Measurements from ENCODE around the gene GPC1. TPM values are rescaled to one million over a fixed set of nuclear protein-coding genes. Genes with fewer than 3 reads are reported as not detected.

The GPC1 gene
- total RNA-seq, 4 donors from 2014 or later, result 34.1 to 80.4 (median 53.3) TPM

- TF ChIP-seq CTCF (IDR thresholded peaks at IDR 0.05; ENCODE audit: low read depth), result no peak
Measured at GRCh38 chr2:240399419-240400324, 35.8 kb upstream of the GPC1 start.

GRCh38 chr2:240400371-240401161, 34.9 kb upstream of the GPC1 start:
- TF ChIP-seq CTCF (IDR thresholded peaks at IDR 0.05; ENCODE audit: low read depth), result no peak

GRCh38 chr2:240401308-240401707, 34.2 kb upstream of the GPC1 start:
- no peak for TF ChIP-seq CTCF (IDR thresholded peaks at IDR 0.05; ENCODE audit: low read depth)

- no peak for TF ChIP-seq CTCF (IDR thresholded peaks at IDR 0.05; ENCODE audit: low read depth)
Measured at GRCh38 chr2:240401781-240402551, 33.5 kb upstream of the GPC1 start.

GRCh38 chr2:240402566-240403272, 32.7 kb upstream of the GPC1 start:
- no peak for TF ChIP-seq CTCF (IDR thresholded peaks at IDR 0.05; ENCODE audit: low read depth)

- TF ChIP-seq CTCF (IDR thresholded peaks at IDR 0.05; ENCODE audit: low read depth), result no peak
Measured at GRCh38 chr2:240403396-240404104, 31.9 kb upstream of the GPC1 start.
